ENCODE results near the gene PLCB1. TPM values are rescaled to one million over a fixed set of nuclear protein-coding genes. Genes with fewer than 3 reads are reported as not detected.
"Not testable (repeated sequence)": the region's sequence is repeated elsewhere in the genome, so short reads cannot be mapped to it uniquely, and the experiment has no call there.

Gene PLCB1
- total RNA-seq, 2 donors from 2014 or later, result 8.5 to 10.9 TPM

DNA sequence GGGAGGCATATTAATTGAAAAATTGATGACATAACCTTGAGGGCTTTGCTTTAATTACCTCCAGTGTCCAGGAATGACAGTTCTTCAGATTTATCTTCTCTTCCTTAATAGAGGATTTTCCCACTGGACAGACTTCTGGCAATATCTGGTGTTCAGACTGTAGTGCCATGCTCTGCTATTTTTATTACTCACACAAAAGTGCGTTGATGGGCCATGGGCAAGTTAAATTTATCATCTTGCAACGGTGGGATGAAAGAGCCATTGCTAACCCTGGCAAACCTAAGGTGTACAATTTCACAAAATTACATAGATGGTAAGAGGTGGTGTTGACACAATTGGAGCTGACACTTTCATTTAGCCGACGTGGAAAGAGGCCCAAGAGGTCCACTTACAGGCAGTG is 683.1 kb downstream of the PLCB1 start:
- intact Hi-C loops (cut with DNase I, micrococcal nuclease), result no loop called here
- no peak for ATAC-seq
- DNase-seq, result no peak

DNA sequence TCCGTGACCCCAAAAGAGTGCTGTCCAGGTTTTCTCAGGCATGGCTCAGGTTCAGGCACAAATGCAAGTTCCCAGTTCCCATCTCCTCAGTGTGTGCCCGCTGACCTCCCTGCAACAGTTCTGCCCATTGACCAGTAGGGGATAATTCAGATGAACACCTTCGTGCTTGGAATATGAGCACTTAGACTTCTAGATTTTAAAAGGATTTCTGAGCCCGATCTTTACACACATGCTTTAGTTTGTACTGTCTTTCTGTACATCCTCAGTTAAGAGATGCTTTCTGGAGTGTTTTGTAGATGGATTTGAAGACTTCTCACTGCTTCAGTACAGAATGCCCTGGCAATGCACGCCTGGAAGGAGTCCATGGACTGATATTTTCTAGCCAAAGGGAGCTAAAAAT is 697.2 kb downstream of the PLCB1 start:
- intact Hi-C loops (cut with DNase I, micrococcal nuclease), result no loop called here
- DNase-seq (no peak), ATAC-seq (no peak)

DNA sequence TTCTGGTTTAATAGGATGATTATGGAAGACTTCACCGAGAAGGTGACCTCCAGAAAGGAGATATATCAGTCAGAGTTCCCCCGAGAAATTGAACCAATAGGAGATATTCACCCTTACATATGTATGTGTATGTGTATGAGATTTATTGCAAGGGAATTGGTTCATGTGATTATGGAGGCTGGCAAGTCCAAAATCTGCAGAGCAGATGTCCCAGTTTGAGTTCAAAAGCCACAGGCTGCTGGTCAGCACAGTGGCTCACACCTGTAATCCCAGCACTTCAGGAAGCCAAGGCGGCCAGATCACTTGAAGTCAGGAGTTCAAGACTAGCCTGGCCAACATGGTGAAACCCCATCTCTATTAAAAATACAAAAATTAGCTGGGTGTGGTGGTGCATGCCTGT is 702.2 kb downstream of the PLCB1 start:
- ATAC-seq; intact Hi-C loops (cut with DNase I, micrococcal nuclease); DNase-seq: not testable (repeated sequence)

DNA sequence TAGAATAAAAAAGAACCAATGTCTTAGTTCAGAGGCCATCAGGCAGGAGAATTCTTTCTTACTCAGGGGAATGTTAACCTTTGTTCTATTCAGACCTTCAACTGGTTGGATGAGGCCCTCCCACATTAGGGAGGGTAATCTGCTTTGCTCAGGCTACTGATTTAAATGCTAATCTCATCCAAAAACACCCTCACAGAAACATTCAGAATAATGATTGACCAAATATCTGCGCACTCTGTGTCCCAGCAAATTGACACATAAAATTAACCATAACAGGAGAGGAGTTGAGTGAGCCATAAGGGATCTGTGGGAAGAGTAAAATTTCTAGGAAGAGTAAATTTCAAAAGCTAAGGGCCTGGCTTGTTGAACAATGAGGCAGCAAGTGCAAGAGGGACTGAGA is 702.8 kb downstream of the PLCB1 start:
- no peak for ATAC-seq
- intact Hi-C loops (cut with DNase I, micrococcal nuclease), result no loop called here
- no peak for DNase-seq

DNA sequence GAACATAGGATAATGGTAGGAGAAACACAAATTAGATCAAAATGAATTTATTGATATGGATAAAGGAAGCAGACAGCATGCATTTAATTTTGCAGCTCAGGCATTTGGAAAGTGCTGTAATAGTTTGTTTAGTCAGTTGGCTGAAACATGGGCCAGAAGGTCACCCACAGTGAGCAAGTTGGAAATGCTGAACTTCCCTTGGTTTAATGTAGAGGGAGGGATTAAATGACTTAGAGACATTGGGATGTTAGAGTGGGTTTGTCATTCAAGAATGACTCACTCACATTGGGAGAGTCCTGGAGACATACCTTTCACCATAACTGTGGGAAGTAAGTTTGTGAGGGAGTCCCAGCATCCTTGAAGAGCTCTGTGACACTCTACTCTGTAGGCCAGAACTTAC is 705.3 kb downstream of the PLCB1 start:
- no peak for ATAC-seq
- no peak for DNase-seq
- intact Hi-C loops (cut with DNase I, micrococcal nuclease), result no loop called here

DNA sequence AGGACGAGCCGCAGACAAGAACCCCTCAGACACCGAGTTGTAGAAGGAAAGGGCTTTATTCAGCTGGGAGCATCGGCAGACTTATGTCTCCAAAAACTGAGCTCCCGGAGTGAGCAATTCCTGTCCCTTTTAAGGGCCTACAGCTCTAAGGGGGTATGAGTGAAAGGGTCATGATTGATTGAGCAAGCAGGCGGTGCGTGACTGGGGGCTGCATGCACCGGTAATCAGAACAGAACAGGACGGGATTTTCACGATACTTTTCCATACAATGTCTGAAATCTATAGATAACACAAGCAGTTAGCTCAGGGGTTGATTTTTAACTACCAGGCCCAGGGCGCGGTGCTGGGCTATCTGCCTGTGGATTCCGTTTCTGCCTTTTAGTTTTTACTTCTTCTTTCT is 710.5 kb downstream of the PLCB1 start:
- DNase-seq (no peak), ATAC-seq (no peak)
- intact Hi-C loops (cut with DNase I, micrococcal nuclease), result no loop called here

DNA sequence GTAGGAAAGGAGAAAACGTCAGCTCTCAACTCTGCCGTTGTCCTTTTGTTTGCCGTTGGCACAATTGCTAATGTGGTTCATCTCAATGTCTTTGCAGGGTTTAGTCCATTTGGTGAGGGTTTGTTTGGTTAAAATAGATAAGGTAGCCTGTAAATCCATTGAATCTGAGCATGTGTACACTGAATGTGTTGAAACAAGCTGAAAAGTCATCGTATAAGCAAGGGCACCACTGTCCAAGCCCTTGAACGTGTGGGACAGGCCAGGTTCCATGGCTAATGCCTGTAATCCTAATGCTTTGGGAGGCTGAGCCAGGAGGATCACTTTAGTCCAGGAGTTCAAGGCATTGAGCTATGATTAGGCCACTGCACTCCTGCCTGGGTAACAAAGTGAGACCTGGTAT is 712.1 kb downstream of the PLCB1 start:
- DNase-seq, result no peak
- intact Hi-C loops (cut with DNase I, micrococcal nuclease), result no loop called here
- no peak for ATAC-seq

DNA sequence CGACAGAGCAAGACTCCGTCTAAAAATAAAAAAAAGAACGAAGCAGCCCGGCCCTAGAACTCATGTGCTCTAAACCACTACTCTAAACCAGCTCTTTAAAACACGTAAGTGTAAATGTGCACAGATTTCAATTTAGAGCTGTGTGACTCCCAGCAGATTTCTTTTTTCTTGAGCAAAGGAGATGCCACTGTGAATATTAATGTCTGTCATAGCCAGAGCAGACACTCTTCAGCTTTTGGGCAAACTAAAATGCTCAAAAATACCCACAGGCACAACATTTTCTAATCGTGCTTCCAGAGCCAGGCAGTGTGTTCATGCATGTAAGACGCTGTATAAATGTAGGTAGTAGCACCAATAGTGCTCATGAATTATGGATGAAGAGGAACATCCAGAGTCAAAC is 717.9 kb downstream of the PLCB1 start:
- ATAC-seq, result no peak
- intact Hi-C loops (cut with DNase I, micrococcal nuclease), result loop anchor here in 1 of 2 donors (10.0 kb wide), 3 partner anchors 55 to 505 kb away; no protein-coding TSS in a partner anchor
- no peak for DNase-seq

DNA sequence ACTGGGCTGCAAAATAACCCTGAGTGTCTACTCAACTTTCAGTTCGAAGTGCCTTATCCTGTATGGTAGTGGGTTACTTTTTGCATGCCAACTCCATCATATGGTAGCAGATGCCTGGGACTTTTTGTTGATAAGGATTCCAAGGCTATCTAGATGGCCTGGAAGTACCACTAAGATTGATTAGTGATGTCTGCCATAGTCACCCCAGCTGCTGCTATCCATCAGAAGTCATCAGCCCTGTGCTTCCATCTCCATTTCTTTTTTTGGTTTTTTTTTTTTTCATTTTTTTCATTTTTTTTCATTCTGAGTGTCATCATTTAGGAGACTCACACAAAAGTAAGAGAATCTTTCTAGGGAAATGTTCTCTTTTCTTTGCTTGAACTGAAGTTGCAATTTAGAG is 719.4 kb downstream of the PLCB1 start:
- no peak for ATAC-seq
- intact Hi-C loops (cut with DNase I, micrococcal nuclease), result loop anchor here in 1 of 2 donors (10.0 kb wide), 3 partner anchors 57 to 503 kb away; no protein-coding TSS in a partner anchor
- DNase-seq, result no peak

DNA sequence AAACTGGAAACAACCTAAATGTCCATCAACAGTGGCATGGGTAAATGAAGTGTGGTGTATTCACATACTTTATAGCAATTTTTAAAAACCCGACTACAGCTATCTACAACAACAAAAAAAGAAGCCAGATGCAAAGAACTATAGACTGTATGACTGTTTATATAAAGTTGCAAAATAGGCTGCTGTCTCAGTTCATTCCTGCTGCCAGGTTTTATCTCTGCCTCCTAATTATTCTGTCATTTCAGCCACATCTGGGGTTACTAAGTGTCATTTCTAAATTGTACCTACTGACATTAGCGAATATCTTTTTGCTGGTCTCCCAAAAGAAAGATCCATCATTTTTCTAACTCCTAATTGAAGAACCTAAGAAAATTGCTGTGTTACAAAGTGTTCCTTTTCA is 719.9 kb downstream of the PLCB1 start:
- intact Hi-C loops (cut with DNase I, micrococcal nuclease), result loop anchor here in 1 of 2 donors (10.0 kb wide), 3 partner anchors 57 to 503 kb away; no protein-coding TSS in a partner anchor
- DNase-seq, ATAC-seq: not testable (repeated sequence)

DNA sequence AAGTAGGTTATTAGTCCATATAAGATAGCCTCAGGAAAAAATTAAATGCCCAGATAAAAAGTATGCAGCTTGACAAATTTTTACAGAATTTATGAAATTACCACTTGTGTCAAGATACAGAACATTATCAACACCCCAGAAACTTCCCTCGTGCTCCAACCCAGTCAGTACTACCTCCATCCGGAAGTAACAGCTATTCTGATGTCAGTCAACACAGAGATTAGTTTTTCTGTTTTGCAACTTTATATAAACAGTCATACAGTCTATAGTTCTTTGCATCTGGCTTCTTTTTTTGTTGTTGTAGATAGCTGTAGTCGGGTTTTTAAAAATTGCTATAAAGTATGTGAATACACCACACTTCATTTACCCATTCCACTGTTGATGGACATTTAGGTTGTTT is 721.1 kb downstream of the PLCB1 start:
- not testable (repeated sequence) for DNase-seq
- peak; percentile 68 for ATAC-seq
- intact Hi-C loops (cut with DNase I, micrococcal nuclease), result loop anchor here in 1 of 2 donors (10.0 kb wide), 3 partner anchors 58 to 502 kb away; no protein-coding TSS in a partner anchor

DNA sequence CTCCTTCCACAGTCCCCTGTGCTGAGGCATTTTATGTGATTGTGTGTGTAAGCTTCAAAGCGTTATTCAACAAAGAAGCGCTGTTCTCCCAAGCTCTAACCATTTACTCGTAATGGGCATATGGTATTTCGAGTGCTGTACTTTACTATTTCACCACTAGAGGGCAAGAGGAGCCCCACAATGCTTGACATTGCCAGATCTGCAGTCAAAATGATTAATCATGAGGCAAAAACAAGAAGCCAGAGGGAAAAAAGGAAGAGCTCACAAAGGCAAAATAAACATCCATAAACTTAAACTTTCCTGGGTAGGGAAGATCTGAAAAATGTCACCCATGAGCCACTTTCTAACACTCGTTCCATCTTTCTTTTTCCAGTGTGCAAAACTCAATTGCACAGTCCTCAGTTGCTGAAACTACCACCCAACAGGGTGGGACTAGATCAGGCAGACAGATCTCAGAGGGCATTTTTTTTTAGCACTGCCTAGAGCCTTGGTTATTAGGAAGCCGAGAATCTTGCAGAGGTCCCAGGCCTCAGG is 721.8 kb downstream of the PLCB1 start:
- ATAC-seq (peak; percentile 95), DNase-seq (no peak)
- intact Hi-C loops (cut with DNase I, micrococcal nuclease), result loop anchor here in 1 of 2 donors (10.0 kb wide), 3 partner anchors 59 to 501 kb away; no protein-coding TSS in a partner anchor

DNA sequence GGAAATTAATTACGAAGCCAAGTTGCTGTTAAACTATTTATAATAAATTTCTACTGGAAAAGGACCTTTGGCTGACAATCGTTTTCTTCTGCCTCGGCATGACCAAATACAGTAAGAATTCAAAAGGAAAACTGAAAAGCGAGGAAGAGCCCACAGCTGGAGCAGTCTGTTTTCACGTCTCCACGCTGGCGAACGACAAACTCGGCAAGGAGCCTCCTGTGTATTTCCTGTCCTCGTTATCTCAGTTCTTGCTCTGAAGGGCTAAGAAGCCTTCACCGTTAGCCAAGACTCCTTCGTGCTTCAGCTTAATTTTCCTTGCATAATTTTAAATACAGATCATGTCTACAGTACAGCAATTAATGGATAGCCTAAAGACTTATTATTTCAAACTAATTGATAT is 722.5 kb downstream of the PLCB1 start:
- DNase-seq, result no peak
- ATAC-seq, result no peak
- intact Hi-C loops (cut with DNase I, micrococcal nuclease), result loop anchor here in 1 of 2 donors (10.0 kb wide), 3 partner anchors 60 to 500 kb away; no protein-coding TSS in a partner anchor

DNA sequence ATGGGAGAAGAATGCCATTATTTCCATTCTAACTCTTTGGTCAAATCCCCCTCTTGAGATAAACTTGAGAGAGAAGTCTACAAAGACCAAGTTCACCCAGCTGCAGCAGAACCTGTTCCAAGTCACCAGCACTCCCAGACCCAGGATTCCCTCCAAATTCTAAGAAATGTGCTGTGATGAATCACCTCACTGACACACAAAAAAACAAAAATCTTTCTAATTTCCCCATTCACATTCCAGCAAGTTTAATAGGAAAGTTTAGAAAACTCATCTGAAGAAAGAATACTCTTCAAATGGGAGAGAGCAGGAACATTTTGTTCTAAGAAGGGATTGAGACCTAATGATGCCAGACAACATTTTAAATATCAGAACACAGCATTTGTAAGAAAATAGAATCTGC is 723.2 kb downstream of the PLCB1 start:
- ATAC-seq, result no peak
- intact Hi-C loops (cut with DNase I, micrococcal nuclease), result loop anchor here in 1 of 2 donors (10.0 kb wide), 3 partner anchors 61 to 499 kb away; no protein-coding TSS in a partner anchor
- DNase-seq, result no peak

DNA sequence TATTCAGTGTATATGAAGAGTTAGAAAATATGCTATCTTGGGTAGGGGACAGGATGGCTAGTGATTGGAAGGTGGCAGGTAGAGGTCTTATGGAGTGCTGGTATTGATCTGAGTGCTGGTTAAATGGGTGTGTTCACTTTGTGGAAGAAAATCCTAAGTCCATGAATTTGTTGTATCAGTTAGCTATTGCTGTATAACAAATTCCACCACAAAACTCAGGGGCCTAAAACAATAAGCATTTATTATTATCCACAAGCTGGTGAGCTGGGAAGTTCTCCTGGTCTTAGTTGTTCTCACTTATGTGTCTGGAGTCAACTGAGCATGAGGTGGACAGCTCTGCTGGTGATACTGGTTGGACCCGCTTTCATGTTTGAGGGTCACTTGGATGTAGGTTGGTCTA is 724.6 kb downstream of the PLCB1 start:
- DNase-seq (no peak), ATAC-seq (no peak)
- intact Hi-C loops (cut with DNase I, micrococcal nuclease), result loop anchor here in 1 of 2 donors (10.0 kb wide), 3 partner anchors 62 to 498 kb away; no protein-coding TSS in a partner anchor

DNA sequence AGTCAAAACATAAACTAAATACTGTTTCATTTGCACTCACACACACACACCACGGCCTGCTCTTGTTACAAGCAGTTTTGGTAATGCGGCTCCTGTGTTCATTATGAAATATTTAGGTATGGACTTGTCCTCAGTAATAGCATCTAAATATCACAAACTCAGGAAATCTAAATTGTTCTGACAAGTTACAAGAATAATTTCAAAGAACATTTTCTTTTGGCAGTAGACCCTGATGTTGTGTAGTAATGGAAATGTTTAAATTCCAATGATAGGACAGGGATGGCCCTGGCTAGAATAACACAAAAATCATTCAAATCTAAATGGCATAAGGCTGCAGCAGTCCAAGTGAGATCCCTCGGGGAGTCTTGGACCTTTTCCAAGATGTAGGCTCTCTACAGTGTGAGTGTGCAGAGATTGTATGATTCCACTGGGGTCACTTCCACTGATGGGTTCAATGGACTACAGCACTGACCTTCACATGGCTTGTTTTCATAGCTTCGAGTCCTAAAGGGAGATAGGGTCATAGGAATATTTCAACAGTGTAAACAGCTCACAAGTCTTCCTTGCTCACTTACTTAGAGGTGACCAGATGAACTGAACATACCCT is 726.2 kb downstream of the PLCB1 start:
- DNase-seq (no peak), ATAC-seq (no peak)
- intact Hi-C loops (cut with DNase I, micrococcal nuclease), result loop anchor here in 1 of 2 donors (10.0 kb wide), 3 partner anchors 63 to 497 kb away; no protein-coding TSS in a partner anchor

DNA sequence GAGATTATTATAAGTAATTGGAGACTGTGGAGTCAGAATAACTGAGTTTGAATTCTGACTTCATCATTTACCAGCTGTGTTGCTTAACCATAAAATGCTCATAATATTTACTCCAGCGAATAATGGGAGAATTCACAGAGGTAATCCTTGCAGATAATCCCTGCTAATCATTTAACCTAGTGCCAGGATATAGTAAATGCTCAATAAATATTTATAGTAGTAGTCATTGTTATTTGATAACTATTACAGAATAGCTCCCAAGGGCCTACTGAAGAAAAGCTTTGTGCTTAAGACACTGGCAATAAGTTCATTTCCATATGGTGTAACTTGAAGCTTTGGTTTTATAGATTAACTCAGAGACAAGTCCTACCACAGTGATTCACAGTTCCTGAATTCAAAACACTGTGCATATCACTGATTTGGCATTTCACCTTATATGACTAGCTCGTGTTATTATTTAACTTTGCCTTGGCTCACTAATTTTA is 728.0 kb downstream of the PLCB1 start:
- ATAC-seq, result no peak
- DNase-seq, result no peak
- intact Hi-C loops (cut with DNase I, micrococcal nuclease), result no loop called here

DNA sequence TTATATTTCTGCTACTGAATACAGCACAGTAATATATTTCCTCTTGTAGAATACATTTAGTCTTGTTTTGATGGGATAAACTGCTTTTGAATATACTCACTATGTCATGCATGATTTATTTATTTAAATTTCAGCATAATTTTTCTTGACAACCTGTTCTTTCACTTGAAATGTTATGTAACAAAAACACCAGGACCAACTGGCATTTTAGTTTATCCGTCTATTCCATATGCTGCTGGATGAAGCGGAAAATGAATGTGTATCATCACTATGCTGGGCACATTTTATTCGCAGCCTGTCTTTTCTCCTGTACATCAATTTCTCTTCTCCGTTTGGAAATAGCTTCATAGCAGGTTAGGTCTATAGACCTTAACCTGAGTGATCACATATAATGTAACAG is 730.0 kb downstream of the PLCB1 start:
- ATAC-seq (no peak), DNase-seq (no peak)

DNA sequence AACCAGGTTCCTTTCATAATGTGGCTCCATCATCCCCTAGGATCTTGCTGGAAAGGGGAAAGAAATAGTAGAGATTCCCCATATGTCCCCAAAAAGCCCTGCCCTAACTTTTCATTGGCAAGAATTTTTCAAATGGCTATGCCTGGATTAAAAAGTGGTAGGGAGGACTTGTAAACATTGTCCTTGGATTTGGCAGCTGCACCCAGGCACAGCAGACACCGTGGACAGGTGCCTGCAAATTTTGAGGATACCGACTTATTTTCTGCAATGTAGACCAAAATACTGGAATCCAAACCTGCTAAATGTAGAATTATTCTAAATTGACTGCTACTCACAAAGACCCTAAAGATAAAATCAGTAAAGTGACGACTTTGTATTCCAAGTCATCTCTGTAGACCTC is 733.6 kb downstream of the PLCB1 start:
- ATAC-seq, result no peak

More for the DNA sequence above, 730.0 kb downstream of the PLCB1 start:
- intact Hi-C loops (cut with DNase I, micrococcal nuclease), result no loop called here

DNA sequence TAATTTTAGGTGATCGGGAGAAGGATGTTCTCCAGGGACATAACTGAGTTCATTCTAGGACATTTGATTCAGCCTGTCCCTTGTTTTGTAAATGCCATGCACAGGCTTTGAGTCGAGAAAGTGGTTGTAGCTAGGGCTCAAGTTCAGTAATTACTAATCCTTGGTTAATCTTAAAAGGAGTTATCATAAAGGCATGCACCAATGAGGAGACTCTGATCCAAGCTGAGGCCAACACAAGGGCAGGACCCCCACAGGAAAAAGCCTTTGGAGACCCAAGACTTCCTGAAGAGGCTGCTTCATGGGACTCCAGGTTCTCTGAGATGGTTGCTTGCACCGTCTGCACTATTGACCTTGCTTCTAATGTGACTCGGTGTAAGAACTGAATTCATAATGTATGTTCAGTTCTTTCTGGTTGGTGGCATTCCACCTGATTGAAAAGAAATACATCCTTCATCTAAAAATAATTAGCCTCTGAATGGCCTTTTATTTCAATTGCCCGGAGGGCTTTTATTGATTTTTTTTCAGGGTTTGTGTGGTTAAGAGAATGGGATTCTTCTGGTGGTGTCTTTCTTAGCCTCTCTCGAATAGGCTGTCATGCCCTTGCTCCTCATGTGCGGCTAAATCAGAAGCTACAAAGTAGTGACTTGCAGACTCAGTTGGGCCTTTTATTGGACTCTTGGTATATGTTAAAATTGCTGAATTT is 735.1 kb downstream of the PLCB1 start:
- DNase-seq (no peak), ATAC-seq (no peak)
- intact Hi-C loops (cut with DNase I, micrococcal nuclease), result no loop called here

More for the DNA sequence above, 733.6 kb downstream of the PLCB1 start:
- no peak for DNase-seq
- intact Hi-C loops (cut with DNase I, micrococcal nuclease), result no loop called here
